Measurements from ENCODE around the gene CDK8.
"Not testable (repeated sequence)": the region's sequence is repeated elsewhere in the genome, so short reads cannot be mapped to it uniquely, and the experiment has no call there.

CDK8 gene

DNA sequence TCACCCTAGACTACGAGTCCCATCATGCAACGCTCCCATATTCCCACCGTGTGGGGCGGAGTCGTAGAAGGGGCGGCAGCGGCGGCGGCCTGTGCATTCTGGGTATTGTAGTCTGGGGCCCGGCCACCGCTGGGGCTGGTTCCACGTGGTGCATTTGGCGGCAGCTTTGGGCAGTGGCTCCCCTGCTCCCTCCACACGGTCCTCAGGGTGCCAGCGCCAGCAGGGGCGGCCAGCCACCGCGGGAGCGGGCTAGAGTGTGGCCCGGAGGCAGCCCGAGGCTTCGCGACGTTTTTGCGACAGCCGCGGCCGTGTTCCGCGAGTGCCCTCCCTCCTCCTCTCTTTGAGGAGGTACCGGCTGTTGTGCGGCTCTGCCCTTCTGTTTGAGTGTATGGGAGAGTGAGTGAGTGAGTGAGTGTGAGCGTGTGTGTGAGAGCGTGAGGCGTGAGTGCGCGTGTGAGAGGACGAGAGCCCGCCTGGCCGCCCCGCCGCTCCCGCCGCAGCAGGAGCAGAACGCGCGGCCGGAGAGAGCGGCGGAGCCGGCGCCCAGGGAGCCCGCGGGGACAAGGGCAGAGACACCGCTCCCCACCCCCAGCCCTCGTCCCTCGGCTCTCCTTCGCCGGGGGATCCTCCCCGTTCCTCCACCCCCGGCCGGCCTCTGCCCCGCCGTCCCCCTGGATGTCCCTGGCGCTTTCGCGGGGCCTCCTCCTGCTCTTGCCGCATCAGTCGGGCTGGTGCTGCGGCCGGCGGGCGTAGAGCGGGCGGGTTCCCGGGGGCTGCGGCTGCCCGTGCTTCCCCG is at the start of gene CDK8:
TSS of gene CDK8 (plus strand) at position 343 of the 796 bp plus-strand sequence. CDS start 513 bp downstream, outside the sequence.
- DNase-seq = peak; percentile 93

GRCh38 chr13:26208287-26208686 is 45.6 kb upstream of the CDK8 start:
- no peak for DNase-seq

GRCh38 chr13:26213345-26213744 is 40.6 kb upstream of the CDK8 start:
- DNase-seq = no peak

- no peak for DNase-seq
Observed at GRCh38 chr13:26213982-26214381, 39.9 kb upstream of the CDK8 start.

DNA sequence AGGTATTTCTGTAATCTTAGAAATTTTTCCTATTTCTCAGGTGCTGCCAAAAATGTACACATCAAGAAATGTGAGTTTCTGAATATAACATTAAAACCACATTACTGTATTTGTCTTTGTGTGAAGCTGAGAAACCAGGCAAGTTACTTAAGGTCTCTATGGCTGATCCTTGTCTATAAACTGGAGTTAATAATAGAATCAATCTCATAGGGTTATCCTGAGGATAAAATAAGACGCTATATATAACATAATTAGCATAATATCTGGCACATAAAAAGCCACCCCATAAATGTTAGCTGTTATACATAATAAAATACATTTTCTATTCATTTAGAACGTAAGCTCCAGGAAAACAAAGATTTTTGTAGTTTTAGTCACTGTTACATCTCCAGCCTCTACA is 37.9 kb upstream of the CDK8 start:
- no peak for DNase-seq

GRCh38 chr13:26219726-26220125 is 34.2 kb upstream of the CDK8 start:
- DNase-seq = no peak

DNA sequence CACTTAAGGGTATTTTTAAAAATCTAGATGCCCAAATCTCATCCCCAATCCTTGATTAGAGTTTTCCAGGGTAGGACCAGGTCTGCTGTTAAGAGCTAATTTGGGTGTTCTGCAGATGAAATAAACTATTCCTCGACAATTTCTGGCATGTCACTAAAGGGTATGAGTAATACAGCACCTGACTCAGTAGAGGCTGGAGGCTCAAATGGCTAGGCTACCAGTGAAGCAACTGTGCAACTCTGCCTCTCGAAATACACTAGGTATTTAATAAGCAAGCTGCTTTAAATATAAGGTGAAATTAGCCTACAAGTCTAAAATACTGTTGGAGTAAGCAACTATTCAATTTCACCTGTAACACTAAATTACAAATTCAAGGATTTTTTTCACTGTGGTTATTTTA is 33.4 kb upstream of the CDK8 start:
- no peak for DNase-seq

GRCh38 chr13:26221399-26221720 is 32.6 kb upstream of the CDK8 start:
- peak; percentile 45 for DNase-seq

DNA sequence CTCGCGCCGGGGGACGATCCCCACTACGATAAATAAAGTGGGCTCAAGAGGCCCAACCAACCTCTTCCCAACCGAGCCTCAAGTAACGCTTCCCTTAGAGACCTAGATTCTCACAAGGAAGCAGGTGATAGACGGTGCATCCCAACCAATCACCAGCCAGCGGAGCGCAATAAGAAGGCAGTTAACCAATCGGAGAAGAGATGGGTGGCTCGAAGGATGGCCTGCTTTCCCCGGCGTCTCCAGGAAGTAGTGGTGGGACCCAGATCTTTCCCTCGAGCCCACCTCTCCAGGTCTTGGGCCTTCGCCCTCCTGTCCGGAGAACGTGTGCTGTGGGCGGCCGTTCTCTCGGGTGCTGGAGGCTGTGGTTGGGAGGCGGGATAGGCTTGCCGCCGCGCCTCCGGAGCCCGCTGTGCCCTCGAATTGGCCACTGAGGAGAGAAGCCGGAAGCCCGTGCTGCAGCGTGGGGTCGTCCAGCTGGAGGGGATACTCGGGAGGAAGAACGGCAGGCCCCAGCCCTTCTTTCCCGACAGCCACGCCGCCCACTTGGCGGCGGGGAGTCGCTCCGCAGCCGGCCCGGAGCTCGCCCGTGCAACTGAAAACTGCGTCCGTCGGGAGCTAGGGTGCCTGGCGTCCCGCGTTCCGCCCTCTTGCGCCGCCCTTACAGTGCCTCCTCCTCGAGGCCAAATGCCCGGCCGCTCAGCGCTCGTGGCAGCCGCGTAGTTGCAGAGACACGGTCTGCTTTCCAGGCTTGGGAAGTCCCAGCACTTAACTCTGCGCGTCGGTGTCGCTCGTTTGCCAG is 32.0 kb upstream of the CDK8 start, which contains the start of gene RNF6:
TSS of gene RNF6 (minus strand) at position 594 of the 799 bp plus-strand sequence. CDS start 2,665 bp downstream, outside the sequence.
- DNase-seq = peak; percentile 89

DNA sequence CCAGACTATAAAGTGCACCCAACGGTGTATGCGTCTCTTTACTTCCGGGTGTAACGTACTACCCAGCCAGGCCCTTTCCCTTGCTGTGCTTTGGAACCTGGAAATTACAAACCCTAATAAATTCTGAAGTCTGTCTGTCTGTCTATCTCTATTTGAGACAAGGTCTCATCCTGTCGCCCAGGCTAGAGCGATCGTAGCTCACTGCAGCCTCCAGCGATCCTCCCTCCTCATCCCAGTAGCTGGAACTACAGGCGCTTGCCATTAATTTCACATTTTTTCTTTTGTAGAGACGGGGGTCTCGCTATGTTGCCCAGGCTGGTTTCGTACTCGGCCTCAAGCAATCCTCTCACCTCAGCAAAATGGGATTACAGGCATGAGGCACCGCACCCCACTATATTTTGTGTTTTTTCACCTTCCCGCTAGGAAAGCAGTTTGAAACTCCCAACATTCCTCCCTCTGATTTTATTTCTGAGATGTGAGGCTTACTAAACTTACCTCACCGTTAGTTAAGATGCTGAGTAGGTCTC is 31.3 kb upstream of the CDK8 start:
- no peak for DNase-seq

GRCh38 chr13:26225896-26226617 is 27.9 kb upstream of the CDK8 start:
- DNase-seq = no peak

DNA sequence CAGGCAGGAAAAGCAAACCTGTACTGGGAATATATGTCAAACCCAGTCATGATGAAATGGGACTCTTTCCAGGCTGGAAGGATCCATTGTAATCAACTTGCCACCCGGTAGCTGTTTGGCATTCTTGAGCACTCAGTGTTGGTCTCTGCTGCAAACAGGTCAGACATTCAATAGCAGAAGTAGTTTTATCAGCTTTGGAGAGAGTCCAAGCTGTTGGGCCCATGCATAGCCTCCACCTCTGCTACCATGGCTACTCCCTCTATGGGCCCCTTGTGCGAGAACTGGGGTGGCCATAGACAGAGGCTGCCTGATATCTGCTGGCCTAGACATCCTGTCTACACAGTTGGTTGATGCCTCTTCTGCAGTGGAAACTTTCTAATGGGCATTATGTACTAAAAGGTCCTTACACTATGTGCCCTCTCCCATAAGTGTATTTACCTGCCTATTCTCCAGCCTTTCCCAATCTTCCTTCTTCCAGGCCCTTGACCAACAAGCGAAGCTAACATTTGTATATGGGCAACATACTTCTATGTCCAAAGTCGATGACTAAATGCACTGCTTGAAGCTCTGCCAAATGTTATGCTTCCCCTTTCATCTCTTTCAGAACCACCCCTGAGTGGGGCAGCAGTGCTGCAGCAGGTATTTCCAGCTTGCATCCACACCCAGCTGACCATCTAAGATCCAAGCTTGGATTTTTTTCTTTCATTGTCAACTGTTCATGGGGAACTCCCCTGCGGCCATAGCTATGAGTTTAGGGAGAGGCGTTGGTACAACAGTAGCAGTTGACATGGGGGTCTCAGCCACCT is 26.6 kb upstream of the CDK8 start:
- DNase-seq = no peak

DNA sequence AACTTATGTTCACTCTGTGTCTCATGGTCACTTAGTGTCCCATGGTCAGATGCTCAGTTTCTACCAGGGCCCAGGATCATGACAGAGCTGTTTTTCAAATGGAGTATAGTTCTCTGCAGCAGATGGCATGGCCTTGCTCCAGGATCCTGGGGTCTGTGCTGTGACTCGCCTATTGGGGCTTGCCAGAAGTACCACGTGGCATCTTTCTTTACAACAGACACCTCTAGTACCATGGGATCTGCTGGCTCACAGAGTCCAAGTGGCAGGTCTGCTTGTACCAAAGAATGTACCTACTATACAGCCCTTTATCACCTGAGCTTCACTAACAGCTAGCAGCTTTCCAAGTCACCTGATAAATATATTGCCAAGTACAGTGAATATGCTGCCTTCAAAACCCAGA is 25.8 kb upstream of the CDK8 start:
- DNase-seq = no peak

DNA sequence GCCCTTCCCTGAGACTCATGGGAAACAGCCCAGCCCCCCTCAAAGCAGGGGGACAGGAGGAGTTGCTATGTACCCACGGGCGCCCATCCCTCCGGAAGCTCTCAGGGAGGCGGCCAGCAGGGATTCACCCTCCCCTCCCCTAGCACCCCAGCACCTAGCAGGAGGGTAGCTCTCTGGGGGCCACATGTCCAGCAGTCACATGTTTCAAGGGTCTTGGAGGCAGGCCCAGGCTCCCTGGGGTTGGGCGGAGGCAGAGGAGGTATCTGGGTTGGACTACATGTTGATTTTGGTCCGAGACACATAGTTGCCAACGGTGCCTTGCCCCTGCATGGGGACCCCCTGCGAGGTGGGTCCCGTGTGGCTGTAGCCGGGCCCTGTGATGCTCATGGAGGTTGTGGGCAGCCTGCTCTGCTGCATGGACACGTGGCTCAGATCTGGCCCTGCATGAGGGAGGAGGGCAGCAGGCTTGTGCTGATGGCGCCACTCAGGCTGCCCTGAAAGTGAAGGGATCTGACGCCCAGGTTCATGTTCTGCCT is 24.8 kb upstream of the CDK8 start:
- no peak for DNase-seq

DNA sequence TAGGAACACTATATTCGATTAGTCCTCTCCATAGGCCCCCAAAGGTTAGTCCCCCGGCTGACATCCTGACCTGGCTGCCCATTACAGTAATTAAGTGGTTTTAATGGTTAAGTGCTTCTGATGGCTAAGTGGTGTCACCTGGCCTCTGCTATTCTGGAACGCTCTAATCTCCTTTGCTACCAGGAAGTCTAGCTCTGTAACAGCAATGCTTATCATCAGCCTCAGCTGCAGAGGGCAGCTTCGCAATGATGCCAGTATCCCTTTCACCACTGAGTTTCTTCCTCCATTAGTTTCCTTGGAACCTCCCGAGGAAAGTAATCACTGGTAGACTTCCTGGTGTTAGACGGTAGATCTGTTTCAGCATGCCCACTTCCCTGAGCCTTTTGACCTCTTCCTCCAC is 23.2 kb upstream of the CDK8 start:
- DNase-seq = no peak

- DNase-seq = no peak
Observed at GRCh38 chr13:26236296-26236695, 17.6 kb upstream of the CDK8 start.

DNA sequence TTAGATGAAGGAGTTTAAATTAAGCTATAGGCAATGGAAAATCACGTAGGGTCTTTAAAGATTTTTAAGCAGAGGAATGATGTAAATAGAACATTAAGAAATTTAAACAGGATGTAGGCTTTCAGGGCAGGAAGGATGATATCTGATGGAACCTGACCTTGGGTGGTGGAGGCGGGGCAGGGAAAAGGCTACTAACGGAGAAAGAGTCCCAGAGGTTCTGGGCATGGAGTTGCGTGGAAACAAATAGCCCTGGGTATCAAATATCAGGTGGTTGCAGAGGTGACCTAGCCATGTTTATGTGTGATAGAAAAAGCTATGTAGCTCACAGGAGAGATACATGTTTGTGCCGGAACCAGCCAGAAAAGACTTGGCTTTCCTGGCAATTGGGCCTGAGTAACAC is 7.8 kb upstream of the CDK8 start:
- DNase-seq = no peak

DNA sequence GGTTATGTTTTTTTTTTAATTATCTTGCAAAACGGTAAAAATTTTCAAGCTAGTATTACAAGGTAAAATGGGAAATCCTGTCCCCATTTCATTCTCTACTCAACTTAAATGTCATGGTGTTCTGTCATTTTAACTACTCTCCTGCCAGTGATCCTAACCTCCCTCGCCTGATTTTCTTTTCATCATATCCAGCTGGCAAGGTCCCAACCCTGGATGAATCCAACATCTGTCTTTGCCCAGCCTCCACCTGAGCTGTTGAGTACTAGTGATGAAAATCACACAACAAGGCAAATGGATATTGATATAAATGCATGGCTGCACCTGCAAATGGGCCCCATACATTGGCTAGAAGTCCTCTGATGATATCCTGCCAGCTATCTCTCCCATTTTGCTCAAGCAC is 6.9 kb upstream of the CDK8 start:
- DNase-seq = no peak

DNA sequence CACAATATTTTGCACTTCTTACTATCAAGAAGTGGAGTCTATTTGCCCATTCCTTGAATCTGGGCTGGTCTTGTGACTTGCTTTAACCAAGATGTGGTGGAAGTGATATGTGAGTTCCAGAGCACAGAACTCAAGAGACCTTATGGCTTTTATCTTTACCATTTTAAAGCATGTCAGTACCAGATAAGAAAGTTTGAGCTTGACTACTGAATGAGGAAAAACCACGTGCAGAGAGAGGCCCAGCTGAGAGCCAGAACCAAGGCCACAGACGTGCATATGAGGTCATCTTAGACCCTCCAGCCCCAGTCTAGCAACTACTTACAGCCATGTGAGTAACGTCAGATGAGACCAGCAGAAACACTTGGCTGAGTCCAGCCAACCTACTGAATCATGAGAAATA is 6.3 kb upstream of the CDK8 start:
- no peak for DNase-seq

DNA sequence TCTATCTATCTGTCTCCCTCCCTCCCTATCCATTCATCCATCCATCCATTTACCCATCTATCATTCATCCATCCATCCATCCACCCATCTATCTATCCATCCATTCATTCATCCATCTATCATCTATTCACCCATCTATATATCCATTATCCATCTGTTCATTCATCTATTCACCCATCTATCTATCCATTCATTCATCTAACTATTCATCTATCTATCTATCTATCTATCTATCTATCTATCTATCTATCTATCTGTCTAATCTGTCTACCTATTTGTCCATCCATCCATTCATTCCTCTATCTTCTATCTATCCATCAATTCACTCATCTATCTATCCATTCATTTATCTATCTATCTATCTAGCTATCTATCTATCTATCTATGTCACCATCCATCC is 4.4 kb upstream of the CDK8 start:
- no peak for DNase-seq

- DNase-seq = not testable (repeated sequence)
Observed at GRCh38 chr13:26252006-26252405, 1.9 kb upstream of the CDK8 start.

GRCh38 chr13:26253262-26253786 is 605 bp upstream of the CDK8 start:
- no peak for DNase-seq
